GM18519 (cell line): Measurements from ENCODE around the gene COPS3.
A peak's percentile ranks its signal among the peaks of the same experiment; 100 is the strongest.

Source experiments
- ATAC-seq: cut with Tn5 transposase; IDR thresholded peaks from one replicate; pipeline ENCODE4 v1.9.1; 2021; ENCODE audit warnings: mild to moderate bottlenecking, moderate library complexity; ENCODE audit not compliant: unreplicated experiment, low FRiP score

The COPS3 gene

GRCh38 chr17:17280613-17281549 is at the start of gene COPS3:
COPS3 (minus strand) TSS chr17:17281246; CDS start chr17:17281186, 60 bp downstream.
- peak; percentile 78 for ATAC-seq

- ATAC-seq = no peak
These were observed 47.2 kb upstream of the COPS3 start for GRCh38 chr17:17328251-17328650.

GRCh38 chr17:17326275-17326875 is 45.3 kb upstream of the COPS3 start:
- no peak for ATAC-seq

GRCh38 chr17:17325816-17326215 is 44.8 kb upstream of the COPS3 start:
- ATAC-seq = no peak

- ATAC-seq = no peak
These were observed 44.2 kb upstream of the COPS3 start for GRCh38 chr17:17325228-17325627.

DNA sequence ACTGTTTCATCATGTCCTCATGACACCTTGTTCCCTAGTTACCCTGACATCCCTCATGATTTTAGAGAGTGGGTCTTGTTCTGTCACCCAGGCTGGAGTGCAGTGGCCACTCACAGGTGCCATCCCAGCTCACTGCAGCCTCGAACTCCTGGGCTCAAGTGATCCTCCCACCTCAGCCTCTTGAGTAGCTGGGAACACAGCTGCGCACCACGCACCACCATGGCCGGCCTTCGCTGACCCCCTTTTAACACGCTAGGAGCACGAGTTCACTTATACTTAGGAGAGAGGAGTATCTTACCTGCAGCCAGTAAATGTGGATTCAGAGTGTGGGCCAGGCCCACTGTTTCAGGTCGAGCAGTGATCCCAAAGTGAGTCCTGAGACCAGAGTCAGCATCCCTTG is 43.6 kb upstream of the COPS3 start:
- ATAC-seq = no peak

- ATAC-seq = no peak
These were observed 41.8 kb upstream of the COPS3 start for GRCh38 chr17:17322516-17323510.

DNA sequence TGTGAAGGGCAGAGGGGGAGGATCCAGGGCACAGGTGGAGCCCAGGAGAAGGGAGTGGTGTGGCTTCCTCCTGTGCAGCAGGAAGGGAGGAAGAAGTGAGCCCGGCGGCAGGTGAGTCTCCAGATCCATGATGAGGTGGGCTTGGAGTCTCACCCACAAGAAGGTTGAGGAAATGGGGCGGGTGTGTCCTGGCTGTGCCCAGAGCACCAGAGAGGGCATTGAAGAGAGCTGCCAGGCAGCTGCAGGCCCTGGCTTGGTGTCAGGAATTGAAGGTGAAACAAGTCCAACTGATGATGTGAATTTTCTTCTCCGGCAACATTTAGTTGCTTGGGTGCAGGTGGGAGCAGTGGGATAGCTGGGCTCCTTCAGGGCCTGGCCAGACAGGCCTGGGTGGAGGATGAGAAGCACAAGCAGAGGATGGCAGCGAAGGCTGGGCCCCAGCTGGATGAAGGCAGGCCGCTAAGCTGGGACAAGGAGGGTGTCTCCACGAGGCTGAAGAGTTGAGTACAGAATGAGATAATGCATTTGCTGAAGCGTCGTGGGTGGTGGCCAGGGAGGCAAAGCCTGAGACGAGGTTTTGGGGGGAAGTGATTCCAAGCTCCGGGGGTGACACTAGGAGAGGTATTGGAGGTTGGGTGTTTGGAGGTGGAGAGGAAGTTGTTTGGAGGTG is 40.4 kb upstream of the COPS3 start:
- no peak for ATAC-seq

- ATAC-seq = no peak
These were observed 39.8 kb upstream of the COPS3 start for GRCh38 chr17:17320911-17321220.

GRCh38 chr17:17320188-17320910 is 39.3 kb upstream of the COPS3 start:
- ATAC-seq = no peak

GRCh38 chr17:17315142-17315821 is 34.2 kb upstream of the COPS3 start:
- ATAC-seq = no peak

- no peak for ATAC-seq
These were observed 33.5 kb upstream of the COPS3 start for GRCh38 chr17:17314501-17315071.

- ATAC-seq = no peak
These were observed 32.4 kb upstream of the COPS3 start for GRCh38 chr17:17313350-17313991.

GRCh38 chr17:17309356-17309755 is 28.3 kb upstream of the COPS3 start:
- ATAC-seq = no peak

- peak; percentile 60 for ATAC-seq
These were observed 24.3 kb upstream of the COPS3 start for GRCh38 chr17:17305281-17305801.

GRCh38 chr17:17304521-17304985 is 23.5 kb upstream of the COPS3 start:
- no peak for ATAC-seq

GRCh38 chr17:17303847-17304490 is 22.9 kb upstream of the COPS3 start:
- ATAC-seq = no peak
